GM12892 (cell line): Measurements from ENCODE around the gene LMBR1.

Experiments
- POLR2A ChIP-seq: IDR thresholded peaks from 2 replicates; pipeline ENCODE4 v1.6.1; 2011; ENCODE audit warnings: low read depth, low read length, control low read depth
- POLR2AphosphoS5 ChIP-seq: IDR thresholded peaks from 2 replicates; pipeline ENCODE4 v1.6.1; 2011; ENCODE audit warnings: low read depth, low read length, control low read depth
- TAF1 ChIP-seq: IDR thresholded peaks from 2 replicates; pipeline ENCODE4 v1.6.1; 2011; ENCODE audit warnings: low read depth, mild to moderate bottlenecking, control low read depth, low read length, borderline replicate concordance

GRCh38 chr7:156793334-156793733 is 99.6 kb downstream of the LMBR1 start:
- TF ChIP-seq TAF1 (no peak), POLR2A (no peak), POLR2AphosphoS5 (no peak)
